GM10248 (cell line): ENCODE results near the gene EEPD1.

Source experiments
- CTCF ChIA-PET: fragments of 300-600 bp; sonication (Branson Sonifier 250); formaldehyde crosslinking; extraction: SDS; loops from one replicate; lab custom pipeline; 2021; ENCODE audit warnings: antibody characterized with exemption; lab: Yijun Ruan, JAX
- POLR2A ChIA-PET: fragments of 350-650 bp; sonication (Branson Sonifier 250); formaldehyde crosslinking; extraction: SDS; loops from one replicate; lab custom pipeline; 2020; ENCODE audit warnings: antibody characterized with exemption; lab: Yijun Ruan, JAX
- DNase-seq: peaks from one replicate; pipeline ENCODE4 v3.0.0; 2012; ENCODE audit errors: extremely low spot score
- TF ChIP-seq, protein P1 (sequence below): IDR thresholded peaks from 2 replicates; pipeline ENCODE4 v1.5.1; 2012; ENCODE audit warnings: mild to moderate bottlenecking, low read depth; ENCODE audit errors: extremely low read depth, missing control alignments, control extremely low read depth

EEPD1 gene

GRCh38 chr7:36283181-36283580 lies 130.1 kb downstream of the EEPD1 start:
- ChIA-PET CTCF (interaction anchor here (2.5 to 11.4 kb wide), 4 partner anchors 9 to 367 kb away, joined by 7 to 129 read pairs (median 11); no protein-coding TSS in a partner anchor), POLR2A (no interaction called here)
- TF ChIP-seq, protein P1, sequence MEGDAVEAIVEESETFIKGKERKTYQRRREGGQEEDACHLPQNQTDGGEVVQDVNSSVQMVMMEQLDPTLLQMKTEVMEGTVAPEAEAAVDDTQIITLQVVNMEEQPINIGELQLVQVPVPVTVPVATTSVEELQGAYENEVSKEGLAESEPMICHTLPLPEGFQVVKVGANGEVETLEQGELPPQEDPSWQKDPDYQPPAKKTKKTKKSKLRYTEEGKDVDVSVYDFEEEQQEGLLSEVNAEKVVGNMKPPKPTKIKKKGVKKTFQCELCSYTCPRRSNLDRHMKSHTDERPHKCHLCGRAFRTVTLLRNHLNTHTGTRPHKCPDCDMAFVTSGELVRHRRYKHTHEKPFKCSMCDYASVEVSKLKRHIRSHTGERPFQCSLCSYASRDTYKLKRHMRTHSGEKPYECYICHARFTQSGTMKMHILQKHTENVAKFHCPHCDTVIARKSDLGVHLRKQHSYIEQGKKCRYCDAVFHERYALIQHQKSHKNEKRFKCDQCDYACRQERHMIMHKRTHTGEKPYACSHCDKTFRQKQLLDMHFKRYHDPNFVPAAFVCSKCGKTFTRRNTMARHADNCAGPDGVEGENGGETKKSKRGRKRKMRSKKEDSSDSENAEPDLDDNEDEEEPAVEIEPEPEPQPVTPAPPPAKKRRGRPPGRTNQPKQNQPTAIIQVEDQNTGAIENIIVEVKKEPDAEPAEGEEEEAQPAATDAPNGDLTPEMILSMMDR, result no peak
- DNase-seq, result no peak

- peak; percentile 65 for DNase-seq
- POLR2A ChIA-PET, result no interaction called here
- CTCF ChIA-PET, result interaction anchor here (1.4 to 11.4 kb wide), 4 partner anchors 8 to 367 kb away, joined by 4 to 129 read pairs (median 11); no protein-coding TSS in a partner anchor
- TF ChIP-seq, protein P1, result no peak
These were observed 130.7 kb downstream of the EEPD1 start for GRCh38 chr7:36283711-36284130.

GRCh38 chr7:36284456-36285090 lies 131.5 kb downstream of the EEPD1 start:
- DNase-seq, result no peak
- TF ChIP-seq, protein P1, result no peak
- ChIA-PET CTCF (interaction anchor here (1.2 to 11.4 kb wide), 4 partner anchors 35 to 368 kb away, joined by 3 to 129 read pairs (median 8); no protein-coding TSS in a partner anchor), POLR2A (no interaction called here)

- DNase-seq, result no peak
- ChIA-PET POLR2A (no interaction called here), CTCF (interaction anchor here (1.2 to 11.4 kb wide), 4 partner anchors 15 to 369 kb away, joined by 3 to 129 read pairs (median 8); no protein-coding TSS in a partner anchor)
- TF ChIP-seq, protein P1, result no peak
These were observed 132.2 kb downstream of the EEPD1 start for GRCh38 chr7:36285276-36285675.

DNA sequence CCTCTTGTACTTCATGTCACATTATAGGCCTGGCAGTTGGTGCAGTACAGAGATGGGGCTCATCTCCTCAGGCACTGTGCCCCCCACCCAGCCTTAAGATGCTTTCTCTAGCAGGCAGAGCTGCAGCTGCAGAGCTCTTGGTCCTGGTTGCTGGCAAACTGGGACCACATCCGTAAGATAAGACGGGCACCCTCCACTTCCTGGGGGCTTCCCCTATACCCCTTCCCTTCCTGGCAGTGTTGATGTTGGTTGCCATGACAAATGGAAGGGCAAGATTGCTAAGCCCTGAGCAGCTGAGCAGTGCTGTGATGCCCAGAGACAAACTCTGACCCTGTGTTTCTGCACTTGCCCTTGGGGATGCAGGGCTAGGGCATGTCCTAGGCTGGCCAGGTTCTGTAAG lies 133.2 kb downstream of the EEPD1 start:
- CTCF ChIA-PET, result interaction anchor here (1.1 to 11.4 kb wide), 3 partner anchors 14 to 310 kb away, joined by 4 to 129 read pairs (median 5); no protein-coding TSS in a partner anchor

DNA sequence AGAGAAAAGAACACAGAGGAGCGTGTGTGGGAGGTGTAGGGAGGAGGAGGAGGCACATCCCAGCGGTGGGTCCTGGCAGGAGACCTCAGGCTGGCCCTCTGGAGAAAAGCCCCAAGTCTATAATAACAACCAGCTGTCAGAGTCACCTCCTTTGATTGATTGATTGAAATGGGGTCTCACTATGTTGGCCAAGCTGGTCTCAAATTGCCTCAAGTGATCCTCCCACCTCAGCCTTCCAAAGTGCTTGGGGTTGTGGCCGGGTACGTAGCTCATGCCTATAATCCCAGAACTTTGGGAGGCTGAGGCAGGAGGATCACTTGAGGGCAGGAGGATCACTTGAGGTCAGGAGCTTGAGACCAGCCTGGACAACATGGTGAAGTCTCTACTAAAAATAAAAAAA lies 133.6 kb downstream of the EEPD1 start:
- ChIA-PET CTCF (interaction anchor here (0.7 to 11.4 kb wide), 7 partner anchors 14 to 371 kb away, joined by 3 to 129 read pairs (median 3); no protein-coding TSS in a partner anchor), POLR2A (no interaction called here)
- DNase-seq, result no peak
- TF ChIP-seq, protein P1, result no peak

More for the DNA sequence above, 133.2 kb downstream of the EEPD1 start:
- TF ChIP-seq, protein P1, result no peak
- POLR2A ChIA-PET, result no interaction called here
- DNase-seq, result no peak
